Neural progenitor cell (in vitro differentiated cells): Measurements from ENCODE around the gene SCN1B. TPM values are rescaled to one million over a fixed set of nuclear protein-coding genes. Genes with fewer than 3 reads are reported as not detected.
A peak's percentile ranks its signal among the peaks of the same experiment; 100 is the strongest.

Experiments used
- DNase-seq: peaks from one replicate; pipeline ENCODE4 v3.0.0-alpha.2; 2016; ENCODE audit warnings: low spot score
- H2AFZ ChIP-seq: fragments of 200-600 bp; sonication (generic); replicated peaks from 2 replicates; pipeline ENCODE4 v1.6.1; 2016; ENCODE audit warnings: antibody characterized with exemption
- H3F3A ChIP-seq: fragments of 200-600 bp; sonication (generic); 2 replicates; pipeline ENCODE4 v1.6.1; 2016; ENCODE audit warnings: antibody characterized with exemption, low read depth
- H3K27ac ChIP-seq: fragments of 200-600 bp; sonication (generic); 2 replicates; pipeline ENCODE4 v1.5.1; 2016; ENCODE audit warnings: mild to moderate bottlenecking
- H3K27me3 ChIP-seq: fragments of 200-600 bp; sonication (generic); 2 replicates; pipeline ENCODE4 v1.6.1; 2016; ENCODE audit warnings: mild to moderate bottlenecking, moderate library complexity
- H3K36me3 ChIP-seq: fragments of 200-600 bp; sonication (generic); 2 replicates; pipeline ENCODE4 v1.5.1; 2016
- H3K4me1 ChIP-seq: fragments of 200-600 bp; sonication (generic); 2 replicates; pipeline ENCODE4 v1.6.1; 2016; ENCODE audit warnings: mixed run types
- H3K4me2 ChIP-seq: fragments of 200-600 bp; sonication (generic); 2 replicates; pipeline ENCODE4 v1.6.1; 2016
- H3K4me3 ChIP-seq: fragments of 200-600 bp; sonication (generic); 2 replicates; pipeline ENCODE4 v1.5.1; 2016
- H3K79me2 ChIP-seq: fragments of 200-600 bp; sonication (generic); 2 replicates; pipeline ENCODE4 v1.6.1; 2016; ENCODE audit warnings: low read depth
- H3K9ac ChIP-seq: fragments of 200-600 bp; sonication (generic); 2 replicates; pipeline ENCODE4 v1.6.1; 2016
- H3K9me3 ChIP-seq: fragments of 200-600 bp; sonication (generic); 2 replicates; pipeline ENCODE4 v1.5.1; 2016; ENCODE audit warnings: low read depth
- H4K20me1 ChIP-seq: fragments of 200-600 bp; sonication (generic); 2 replicates; pipeline ENCODE4 v1.6.1; 2016; ENCODE audit warnings: low read depth
- H3K27ac Mint-ChIP-seq: 3 replicates; pipeline ENCODE4 v1.8.0; 2021; ENCODE audit warnings: mixed read lengths
- H3K27me3 Mint-ChIP-seq: 2 replicates; pipeline ENCODE4 v1.8.0; 2022; ENCODE audit warnings: low read depth, mild to moderate bottlenecking, inconsistent platforms, moderate library complexity, mixed read lengths; ENCODE audit not compliant: insufficient read depth
- H3K36me3 Mint-ChIP-seq: 3 replicates; pipeline ENCODE4 v1.8.0; 2021; ENCODE audit warnings: mixed read lengths
- H3K4me1 Mint-ChIP-seq: 3 replicates; pipeline ENCODE4 v1.8.0; 2021; ENCODE audit warnings: mixed read lengths
- H3K4me3 Mint-ChIP-seq: 3 replicates; pipeline ENCODE4 v1.8.0; 2021; ENCODE audit warnings: mild to moderate bottlenecking, moderate library complexity, mixed read lengths
- H3K9me3 Mint-ChIP-seq: 3 replicates; pipeline ENCODE4 v1.8.0; 2020; ENCODE audit warnings: mixed read lengths
- EZH2 ChIP-seq: fragments of 200-600 bp; sonication (generic); IDR thresholded peaks from 2 replicates; pipeline ENCODE4 v1.6.1; 2017; ENCODE audit warnings: antibody characterized with exemption, mild to moderate bottlenecking, moderate library complexity
- EZH2phosphoT487 ChIP-seq: fragments of 200-600 bp; sonication (generic); IDR thresholded peaks from 2 replicates; pipeline ENCODE4 v1.6.1; 2017; ENCODE audit warnings: antibody characterized with exemption
- total RNA-seq: library from RNA; depleted of rRNA; stranded (reverse); fragments of >200 nt; gene quantifications from 2 replicates; pipeline ENCODE4 v1.2.3, GENCODE V29; 2015; ENCODE audit warnings: low replicate concordance
- TF ChIP-seq, protein P1 (sequence below): fragments of 200-600 bp; sonication (generic); IDR thresholded peaks from 2 replicates; pipeline ENCODE4 v1.5.1; 2017; ENCODE audit warnings: antibody characterized with exemption, mild to moderate bottlenecking

The SCN1B gene
- total RNA-seq = 2.2 and 3.9 TPM in 2 replicates

DNA sequence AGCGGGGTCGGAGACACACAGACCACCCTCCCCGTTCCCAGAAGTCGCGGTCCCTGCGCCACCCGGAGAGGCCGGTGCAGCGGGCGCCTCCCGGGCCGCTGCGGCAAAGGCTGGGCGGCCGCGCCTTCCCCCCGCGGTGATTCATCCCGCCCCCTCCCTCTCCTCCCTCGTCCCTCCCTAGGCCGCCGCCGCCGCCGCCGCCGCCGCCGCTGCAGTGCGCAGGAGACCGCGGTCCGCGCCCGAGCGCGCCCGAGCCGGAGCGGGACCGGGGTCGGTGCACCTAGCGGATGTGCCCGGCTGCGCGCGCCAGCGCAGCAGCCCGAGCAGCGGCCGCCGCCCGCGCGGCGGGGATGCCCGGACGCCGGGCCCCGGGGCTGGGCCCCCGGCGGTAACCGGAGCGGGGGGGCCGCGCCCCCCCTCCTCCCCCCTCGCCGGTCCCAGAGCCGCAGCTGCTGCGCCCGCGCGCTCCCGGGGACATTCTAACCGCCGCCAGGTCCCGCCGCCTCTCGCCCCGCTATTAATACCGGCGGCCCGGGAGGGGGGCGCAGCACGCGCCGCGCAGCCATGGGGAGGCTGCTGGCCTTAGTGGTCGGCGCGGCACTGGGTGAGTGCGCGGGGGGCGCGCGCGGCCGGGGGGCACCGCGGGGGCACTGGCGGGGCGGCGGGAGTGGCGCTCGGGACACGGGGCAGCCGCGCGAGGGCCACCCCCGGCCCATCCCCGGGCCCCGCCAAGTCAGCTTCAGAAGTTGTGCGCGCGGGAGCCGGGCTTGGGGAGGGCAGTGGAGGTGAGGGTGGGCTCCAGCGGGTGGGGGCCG, at the start of gene SCN1B:
Gene SCN1B, plus strand, starts transcription at position 214 of the 815 bp plus-strand sequence. Its CDS starts 351 bp downstream, at position 565.
- Histone ChIP-seq H3K9ac (no peak within 1 kb of the TSS), H3F3A (peaks cover 40% of the 10 kb centered on the region), H3K27ac (no peak within 1 kb of the TSS), H3K4me1 (peaks cover 4% of the 10 kb centered on the region), H3K9me3 (no peaks in the 10 kb centered on the region), H4K20me1 (no peaks in the 10 kb centered on the region), H3K4me3 (peak within 1 kb of the TSS; percentile 82), H3K36me3 (no peaks in the 10 kb centered on the region), H3K27me3 (peaks cover 38% of the 10 kb centered on the region), H3K79me2 (no peaks in the 10 kb centered on the region), H2AFZ (peak within 1 kb of the TSS; percentile 27), H3K4me2 (peak within 1 kb of the TSS; percentile 79)
- Mint-ChIP-seq H3K4me1 (peaks cover 6% of the 10 kb centered on the region), H3K27me3 (peaks cover 29% of the 10 kb centered on the region), H3K9me3 (no peaks in the 10 kb centered on the region), H3K27ac (no peak within 1 kb of the TSS), H3K4me3 (peak within 1 kb of the TSS; percentile 81), H3K36me3 (peaks cover 5% of the 10 kb centered on the region)
- no peak for TF ChIP-seq EZH2phosphoT487
- TF ChIP-seq, protein P1, sequence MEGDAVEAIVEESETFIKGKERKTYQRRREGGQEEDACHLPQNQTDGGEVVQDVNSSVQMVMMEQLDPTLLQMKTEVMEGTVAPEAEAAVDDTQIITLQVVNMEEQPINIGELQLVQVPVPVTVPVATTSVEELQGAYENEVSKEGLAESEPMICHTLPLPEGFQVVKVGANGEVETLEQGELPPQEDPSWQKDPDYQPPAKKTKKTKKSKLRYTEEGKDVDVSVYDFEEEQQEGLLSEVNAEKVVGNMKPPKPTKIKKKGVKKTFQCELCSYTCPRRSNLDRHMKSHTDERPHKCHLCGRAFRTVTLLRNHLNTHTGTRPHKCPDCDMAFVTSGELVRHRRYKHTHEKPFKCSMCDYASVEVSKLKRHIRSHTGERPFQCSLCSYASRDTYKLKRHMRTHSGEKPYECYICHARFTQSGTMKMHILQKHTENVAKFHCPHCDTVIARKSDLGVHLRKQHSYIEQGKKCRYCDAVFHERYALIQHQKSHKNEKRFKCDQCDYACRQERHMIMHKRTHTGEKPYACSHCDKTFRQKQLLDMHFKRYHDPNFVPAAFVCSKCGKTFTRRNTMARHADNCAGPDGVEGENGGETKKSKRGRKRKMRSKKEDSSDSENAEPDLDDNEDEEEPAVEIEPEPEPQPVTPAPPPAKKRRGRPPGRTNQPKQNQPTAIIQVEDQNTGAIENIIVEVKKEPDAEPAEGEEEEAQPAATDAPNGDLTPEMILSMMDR = no peak
- TF ChIP-seq EZH2 = no peak
- DNase-seq = peak; percentile 89

DNA sequence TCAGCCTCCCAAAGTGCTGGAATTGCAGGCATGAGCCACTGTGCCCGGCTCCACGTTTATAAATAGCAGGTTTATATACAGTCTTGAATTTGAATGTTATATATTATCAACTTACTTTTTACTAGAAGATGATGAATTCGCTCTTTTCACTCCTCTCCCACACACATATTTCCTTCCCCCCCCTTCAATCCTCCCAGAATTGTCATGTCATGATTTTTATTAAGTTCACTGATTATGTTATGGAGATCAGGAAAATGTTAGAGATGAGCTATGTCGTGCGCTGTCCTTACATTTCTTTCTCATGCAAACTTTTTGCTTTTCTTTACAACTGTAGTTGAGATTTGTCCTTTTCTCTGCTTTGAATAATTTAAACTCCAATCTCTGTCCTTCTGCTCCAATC, 48.0 kb upstream of the SCN1B start:
- Histone ChIP-seq H3K4me1 (peaks cover 8% of the 10 kb centered on the region), H3F3A (peaks cover 4% of the 10 kb centered on the region), H3K9ac (no peak overlapping the region), H4K20me1 (no peaks in the 10 kb centered on the region), H3K4me2 (no peak overlapping the region), H3K79me2 (no peaks in the 10 kb centered on the region), H3K27ac (no peak overlapping the region), H3K36me3 (no peaks in the 10 kb centered on the region), H3K9me3 (no peaks in the 10 kb centered on the region), H2AFZ (no peak overlapping the region), H3K4me3 (no peak overlapping the region), H3K27me3 (no peaks in the 10 kb centered on the region)
- Mint-ChIP-seq H3K27me3 (peaks cover 4% of the 10 kb centered on the region), H3K27ac (no peak overlapping the region), H3K36me3 (no peaks in the 10 kb centered on the region), H3K4me3 (no peak overlapping the region), H3K4me1 (peaks cover 2% of the 10 kb centered on the region), H3K9me3 (peaks cover 6% of the 10 kb centered on the region)
- no peak for DNase-seq
- TF ChIP-seq EZH2 = no peak
- no peak for TF ChIP-seq EZH2phosphoT487
- TF ChIP-seq, protein P1 = no peak

DNA sequence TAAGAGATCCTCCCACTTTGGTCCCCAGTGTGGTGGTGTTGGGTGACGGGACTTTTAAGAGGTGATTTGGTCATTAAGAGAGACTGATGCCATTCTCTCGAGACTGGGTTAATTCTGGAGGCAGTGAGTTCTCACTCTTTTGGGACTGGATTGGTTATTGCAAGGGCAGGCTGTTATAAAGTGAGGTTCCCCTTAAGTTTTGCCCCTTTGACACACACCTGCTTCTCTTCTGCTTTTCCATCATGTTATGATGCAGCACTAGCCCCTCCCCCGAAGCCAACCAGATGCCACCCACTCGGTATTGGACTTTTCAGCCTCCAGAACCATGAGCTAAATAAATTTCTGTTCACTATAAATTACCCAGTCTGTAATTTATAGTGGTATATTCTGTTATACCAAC, 46.5 kb upstream of the SCN1B start:
- peaks cover 2% of the 10 kb centered on the region for H3K4me1 Mint-ChIP-seq
- no peak overlapping the region for H2AFZ ChIP-seq
- H3K4me3 Mint-ChIP-seq = no peak overlapping the region
- H3K4me3 ChIP-seq = no peak overlapping the region
- H3K4me2 ChIP-seq = no peak overlapping the region
- no peaks in the 10 kb centered on the region for H4K20me1 ChIP-seq
- no peaks in the 10 kb centered on the region for H3K36me3 Mint-ChIP-seq
- H3K9ac ChIP-seq = no peak overlapping the region
- H3K27me3 Mint-ChIP-seq = peaks cover 6% of the 10 kb centered on the region
- no peak for DNase-seq
- H3K36me3 ChIP-seq = no peaks in the 10 kb centered on the region
- H3K27ac Mint-ChIP-seq = no peak overlapping the region
- peaks cover 4% of the 10 kb centered on the region for H3F3A ChIP-seq
- H3K27me3 ChIP-seq = no peaks in the 10 kb centered on the region
- TF ChIP-seq, protein P1 = no peak
- no peak for TF ChIP-seq EZH2phosphoT487
- no peak for TF ChIP-seq EZH2
- H3K9me3 ChIP-seq = no peaks in the 10 kb centered on the region
- no peak overlapping the region for H3K27ac ChIP-seq
- peaks cover 6% of the 10 kb centered on the region for H3K9me3 Mint-ChIP-seq
- no peaks in the 10 kb centered on the region for H3K79me2 ChIP-seq
- peaks cover 8% of the 10 kb centered on the region for H3K4me1 ChIP-seq
